ENCODE data around the gene NCF2.

NCF2 gene

DNA sequence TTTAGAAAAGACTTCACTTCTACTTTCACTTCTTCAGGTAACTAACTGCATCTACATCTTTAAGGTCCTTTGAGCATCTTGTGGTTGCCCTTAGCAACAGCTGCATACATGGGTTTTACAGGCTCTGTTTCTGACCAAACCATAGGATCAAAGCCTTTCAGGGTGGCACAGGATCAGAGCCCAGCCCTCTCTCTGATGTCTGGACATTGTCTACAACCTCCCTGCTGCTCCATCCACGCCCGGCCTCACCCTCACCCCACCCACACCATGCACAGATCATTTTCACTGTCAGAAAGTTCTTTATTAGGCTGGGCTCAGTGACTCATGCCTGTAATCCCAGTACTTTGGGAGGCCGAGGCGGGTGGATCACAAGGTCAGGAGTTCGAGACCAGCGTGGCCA, 5.2 kb downstream of the NCF2 start:
- Histone ChIP-seq H3K4me1 (ENCODE audit: control insufficient read depth, insufficient read depth, low read length, unreplicated experiment) (peaks cover 3% of the 10 kb centered on the region), H3K27ac (ENCODE audit: low read depth, low read length) (no peak overlapping the region), H3K4me3 (ENCODE audit: low read depth, low read length) (no peak overlapping the region)

DNA sequence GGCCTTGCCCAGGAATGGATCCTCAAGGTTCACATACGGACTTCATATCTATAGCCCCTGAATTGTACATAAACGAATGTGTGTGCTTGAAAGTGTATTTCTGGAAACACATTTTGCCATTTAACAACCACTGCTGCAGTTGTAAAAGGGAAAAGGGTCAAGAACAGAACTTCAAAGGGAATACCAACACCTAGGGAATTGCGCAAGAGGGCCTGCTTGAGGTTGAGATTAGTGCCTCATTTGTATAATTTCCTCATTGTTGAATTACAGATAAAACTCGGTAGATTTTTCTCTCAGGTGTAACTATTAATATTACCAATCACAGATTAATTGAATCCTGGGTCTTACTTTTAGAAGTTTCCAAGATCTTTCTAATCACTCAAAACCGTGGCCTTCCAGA, 6.1 kb downstream of the NCF2 start:
- Histone ChIP-seq H3K4me3 (ENCODE audit: low read depth, low read length) (no peak overlapping the region), H3K36me3 (ENCODE audit: insufficient read depth, low read length) (no peaks in the 10 kb centered on the region), H3K27ac (ENCODE audit: low read depth, low read length) (no peak overlapping the region), H3K4me1 (ENCODE audit: control insufficient read depth, insufficient read depth, low read length, unreplicated experiment) (no peaks in the 10 kb centered on the region), H3K79me2 (ENCODE audit: control insufficient read depth, insufficient read depth, low read length, unreplicated experiment) (no peaks in the 10 kb centered on the region), H2AFZ (ENCODE audit: low read length, unreplicated experiment) (no peak overlapping the region), H3K27me3 (ENCODE audit: insufficient read depth, low read length) (no peaks in the 10 kb centered on the region)

More for the DNA sequence above, 5.2 kb downstream of the NCF2 start:
- Histone ChIP-seq H3K27me3 (ENCODE audit: insufficient read depth, low read length) (no peaks in the 10 kb centered on the region), H3K79me2 (ENCODE audit: control insufficient read depth, insufficient read depth, low read length, unreplicated experiment) (no peaks in the 10 kb centered on the region), H2AFZ (ENCODE audit: low read length, unreplicated experiment) (no peak overlapping the region), H3K36me3 (ENCODE audit: insufficient read depth, low read length) (no peaks in the 10 kb centered on the region)

DNA sequence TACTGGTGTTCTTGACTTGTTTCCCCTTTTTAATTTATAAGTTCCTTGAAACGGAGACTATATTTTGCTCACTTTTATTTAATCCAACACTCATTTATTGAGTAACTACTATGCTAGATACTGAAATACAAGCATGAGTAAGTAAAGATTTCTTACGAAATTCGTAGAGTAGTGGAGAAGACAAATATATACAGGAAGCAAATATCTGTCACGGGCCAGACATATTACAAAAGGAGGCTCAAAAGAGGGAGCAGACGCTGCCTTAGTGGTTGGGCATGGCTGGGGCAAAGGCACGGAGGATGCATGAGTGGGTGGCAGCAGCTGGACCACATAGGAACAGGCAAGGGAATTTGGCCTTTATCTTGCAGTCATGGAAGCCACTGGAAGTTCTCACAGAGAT, 6.8 kb downstream of the NCF2 start:
- Histone ChIP-seq H3K79me2 (ENCODE audit: control insufficient read depth, insufficient read depth, low read length, unreplicated experiment) (no peaks in the 10 kb centered on the region), H3K4me3 (ENCODE audit: low read depth, low read length) (no peak overlapping the region), H2AFZ (ENCODE audit: low read length, unreplicated experiment) (no peak overlapping the region), H3K36me3 (ENCODE audit: insufficient read depth, low read length) (no peaks in the 10 kb centered on the region), H3K27ac (ENCODE audit: low read depth, low read length) (no peak overlapping the region), H3K27me3 (ENCODE audit: insufficient read depth, low read length) (no peaks in the 10 kb centered on the region), H3K4me1 (ENCODE audit: control insufficient read depth, insufficient read depth, low read length, unreplicated experiment) (no peaks in the 10 kb centered on the region)

DNA sequence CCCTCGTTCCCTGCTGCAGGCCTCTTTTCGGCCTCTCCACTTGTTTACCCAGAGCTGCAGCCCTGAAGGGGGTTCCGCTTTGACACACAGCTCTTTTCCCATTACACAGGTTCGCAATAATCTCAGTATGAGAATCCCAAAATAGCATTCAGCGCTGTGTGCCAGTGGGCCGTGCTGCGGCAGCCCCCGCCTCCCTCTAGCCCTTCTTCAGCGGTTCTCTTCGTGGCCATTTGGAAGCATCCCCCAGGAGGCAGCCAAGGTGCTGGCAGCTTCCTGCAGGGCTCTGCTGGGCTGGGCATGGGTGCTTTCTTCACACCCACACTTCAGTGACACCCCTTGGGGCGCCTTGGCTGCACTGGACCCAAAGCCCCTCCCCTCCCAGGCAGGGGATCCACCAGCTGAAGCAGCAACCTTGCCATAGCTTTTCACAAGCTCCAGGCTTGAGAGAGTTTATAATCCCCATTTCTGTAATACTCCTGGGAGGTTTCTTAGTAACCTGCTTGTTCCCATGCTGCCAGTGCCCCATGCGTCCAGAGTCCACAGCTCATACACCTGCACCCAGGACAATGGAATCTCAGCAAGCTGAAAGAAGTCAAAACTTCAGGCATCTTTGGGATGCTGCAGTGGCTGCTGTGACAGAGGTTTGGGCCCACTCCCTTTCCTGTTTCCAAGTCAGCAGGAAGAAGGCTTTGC, 8.1 kb downstream of the NCF2 start:
- no peaks in the 10 kb centered on the region for H3K36me3 ChIP-seq (ENCODE audit: insufficient read depth, low read length)
- no peak overlapping the region for H2AFZ ChIP-seq (ENCODE audit: low read length, unreplicated experiment)
- H3K4me3 ChIP-seq (ENCODE audit: low read depth, low read length): no peak overlapping the region
- no peak overlapping the region for H3K27ac ChIP-seq (ENCODE audit: low read depth, low read length)
- no peaks in the 10 kb centered on the region for H3K79me2 ChIP-seq (ENCODE audit: control insufficient read depth, insufficient read depth, low read length, unreplicated experiment)
- H3K4me1 ChIP-seq (ENCODE audit: control insufficient read depth, insufficient read depth, low read length, unreplicated experiment): no peaks in the 10 kb centered on the region
- H3K27me3 ChIP-seq (ENCODE audit: insufficient read depth, low read length): no peaks in the 10 kb centered on the region

DNA sequence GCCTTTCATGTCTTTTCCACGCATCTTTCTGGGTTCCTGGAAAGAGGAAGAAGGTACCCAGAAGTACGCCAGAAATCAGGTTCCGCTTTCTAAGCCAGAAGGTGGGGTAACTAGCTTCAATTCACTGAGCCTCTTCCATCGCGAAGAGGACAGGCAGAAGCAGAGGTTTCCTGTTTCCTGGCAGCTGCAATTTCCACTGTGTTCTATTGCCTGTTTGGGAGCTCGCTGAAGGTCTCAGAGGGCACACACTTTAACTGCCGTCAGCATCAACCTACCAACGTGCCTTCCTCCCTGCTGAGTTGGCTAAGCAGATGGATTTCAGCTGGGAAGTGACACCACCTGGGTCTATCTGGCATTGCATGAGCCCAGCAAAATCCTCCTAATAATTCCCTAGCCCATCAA, 10.0 kb downstream of the NCF2 start:
- no peaks in the 10 kb centered on the region for H3K79me2 ChIP-seq (ENCODE audit: control insufficient read depth, insufficient read depth, low read length, unreplicated experiment)
- H3K27me3 ChIP-seq (ENCODE audit: insufficient read depth, low read length): no peaks in the 10 kb centered on the region
- H3K27ac ChIP-seq (ENCODE audit: low read depth, low read length): no peak overlapping the region
- no peak overlapping the region for H3K4me3 ChIP-seq (ENCODE audit: low read depth, low read length)
- no peak overlapping the region for H2AFZ ChIP-seq (ENCODE audit: low read length, unreplicated experiment)
- no peaks in the 10 kb centered on the region for H3K36me3 ChIP-seq (ENCODE audit: insufficient read depth, low read length)
- H3K4me1 ChIP-seq (ENCODE audit: control insufficient read depth, insufficient read depth, low read length, unreplicated experiment): no peaks in the 10 kb centered on the region

DNA sequence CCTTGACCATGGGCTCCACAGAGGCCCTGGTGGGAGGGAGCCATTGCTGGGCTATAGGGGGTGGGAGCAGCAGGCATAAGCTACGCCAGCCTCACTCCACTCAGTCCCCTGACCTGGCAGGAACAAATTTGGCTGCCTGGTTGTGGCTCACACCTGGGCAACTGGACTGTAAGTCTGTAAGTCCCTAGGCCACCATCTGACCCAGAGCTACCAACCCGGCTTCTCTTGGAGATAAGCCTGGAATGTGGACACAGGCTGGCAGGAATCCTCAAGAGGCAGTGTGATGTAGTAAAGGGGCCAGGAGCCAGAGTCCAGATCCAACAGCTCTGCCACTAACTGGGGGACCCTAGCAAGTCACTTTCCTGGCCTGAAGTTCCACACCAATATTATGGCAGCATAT, 11.4 kb downstream of the NCF2 start:
- Histone ChIP-seq H3K27me3 (ENCODE audit: insufficient read depth, low read length) (no peaks in the 10 kb centered on the region), H3K79me2 (ENCODE audit: control insufficient read depth, insufficient read depth, low read length, unreplicated experiment) (no peaks in the 10 kb centered on the region), H3K36me3 (ENCODE audit: insufficient read depth, low read length) (no peaks in the 10 kb centered on the region), H3K4me1 (ENCODE audit: control insufficient read depth, insufficient read depth, low read length, unreplicated experiment) (no peaks in the 10 kb centered on the region), H3K27ac (ENCODE audit: low read depth, low read length) (no peak overlapping the region), H2AFZ (ENCODE audit: low read length, unreplicated experiment) (no peak overlapping the region), H3K4me3 (ENCODE audit: low read depth, low read length) (no peak overlapping the region)

DNA sequence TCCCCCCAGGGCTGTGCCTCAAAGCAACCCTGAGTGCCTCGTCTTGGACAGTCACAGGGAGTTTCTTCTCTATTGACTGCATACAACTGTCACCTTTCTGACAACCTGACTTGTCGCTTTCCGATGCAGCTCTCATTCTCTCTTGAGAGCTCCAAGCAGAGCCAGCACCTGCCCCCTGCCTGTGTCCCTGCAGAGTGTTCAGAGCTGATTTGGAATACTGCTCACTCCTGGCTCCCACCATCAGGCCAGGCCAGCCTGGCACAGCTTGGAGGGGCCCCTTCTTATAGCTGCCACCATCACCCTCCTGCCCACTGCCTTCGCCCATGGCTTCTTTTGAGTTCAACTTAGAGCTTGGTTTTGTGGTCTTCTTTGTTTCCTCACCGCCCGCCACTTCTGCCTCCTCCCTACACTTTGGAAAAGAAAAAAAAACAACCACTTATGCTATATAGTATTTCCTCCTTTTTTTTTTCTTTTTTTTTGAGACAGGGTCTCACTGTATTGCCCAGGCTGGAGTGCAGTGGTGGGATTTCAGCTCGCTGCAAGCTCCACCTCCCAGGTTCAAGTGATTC, 12.3 kb downstream of the NCF2 start:
- H3K79me2 ChIP-seq (ENCODE audit: control insufficient read depth, insufficient read depth, low read length, unreplicated experiment): no peaks in the 10 kb centered on the region

DNA sequence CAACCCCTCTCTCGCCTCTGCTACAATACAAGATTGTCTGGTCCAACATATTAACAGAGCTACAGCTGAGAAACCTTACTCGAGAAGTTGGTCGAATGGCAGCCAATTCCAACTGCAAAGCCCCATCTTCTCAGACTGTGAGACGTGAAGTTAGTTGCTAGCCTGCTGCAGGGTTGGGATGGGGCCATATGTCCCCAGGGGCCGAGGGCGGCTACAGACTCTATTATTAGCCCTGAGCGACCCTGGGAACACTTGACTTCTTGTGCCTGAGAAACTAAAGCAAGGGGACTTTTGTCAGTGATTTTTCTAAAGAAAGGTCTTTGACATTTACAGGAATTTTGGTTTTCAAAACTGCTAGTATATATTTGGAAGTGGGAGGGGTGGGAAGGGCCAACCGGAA, 13.7 kb downstream of the NCF2 start:
- Histone ChIP-seq H3K27ac (ENCODE audit: low read depth, low read length) (no peak overlapping the region), H3K79me2 (ENCODE audit: control insufficient read depth, insufficient read depth, low read length, unreplicated experiment) (no peaks in the 10 kb centered on the region)

More for the DNA sequence above, 12.3 kb downstream of the NCF2 start:
- no peak overlapping the region for H3K27ac ChIP-seq (ENCODE audit: low read depth, low read length)
- no peak overlapping the region for H3K4me3 ChIP-seq (ENCODE audit: low read depth, low read length)
- H3K4me1 ChIP-seq (ENCODE audit: control insufficient read depth, insufficient read depth, low read length, unreplicated experiment): no peaks in the 10 kb centered on the region
- H3K27me3 ChIP-seq (ENCODE audit: insufficient read depth, low read length): no peaks in the 10 kb centered on the region
- H3K36me3 ChIP-seq (ENCODE audit: insufficient read depth, low read length): no peaks in the 10 kb centered on the region
- no peak overlapping the region for H2AFZ ChIP-seq (ENCODE audit: low read length, unreplicated experiment)

DNA sequence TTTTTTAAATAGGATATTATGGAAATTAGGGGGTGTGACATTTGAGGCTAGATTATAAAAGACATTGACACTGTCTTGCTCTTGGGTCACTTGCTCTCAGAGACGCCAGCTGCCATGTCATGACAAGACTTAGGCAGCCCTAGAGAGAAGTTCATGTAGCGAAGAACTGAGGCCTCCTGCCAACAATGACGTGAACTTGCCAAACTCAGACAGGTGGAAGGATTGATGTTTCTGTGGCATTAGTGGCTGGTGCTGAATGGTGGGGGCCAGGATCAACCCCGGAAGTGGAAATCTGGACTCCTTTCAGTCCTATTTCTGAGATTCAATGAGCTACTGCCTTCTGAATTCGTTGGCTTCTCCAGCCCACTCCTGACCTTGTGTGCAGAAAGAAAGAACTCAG, 14.7 kb downstream of the NCF2 start:
- no peaks in the 10 kb centered on the region for H3K27me3 ChIP-seq (ENCODE audit: insufficient read depth, low read length)
- H2AFZ ChIP-seq (ENCODE audit: low read length, unreplicated experiment): no peak overlapping the region
- H3K4me3 ChIP-seq (ENCODE audit: low read depth, low read length): no peak overlapping the region
- no peaks in the 10 kb centered on the region for H3K4me1 ChIP-seq (ENCODE audit: control insufficient read depth, insufficient read depth, low read length, unreplicated experiment)
- H3K36me3 ChIP-seq (ENCODE audit: insufficient read depth, low read length): no peaks in the 10 kb centered on the region
- no peak overlapping the region for H3K27ac ChIP-seq (ENCODE audit: low read depth, low read length)
- no peaks in the 10 kb centered on the region for H3K79me2 ChIP-seq (ENCODE audit: control insufficient read depth, insufficient read depth, low read length, unreplicated experiment)

More for the DNA sequence above, 13.7 kb downstream of the NCF2 start:
- Histone ChIP-seq H3K4me1 (ENCODE audit: control insufficient read depth, insufficient read depth, low read length, unreplicated experiment) (no peaks in the 10 kb centered on the region), H3K27me3 (ENCODE audit: insufficient read depth, low read length) (no peaks in the 10 kb centered on the region), H3K36me3 (ENCODE audit: insufficient read depth, low read length) (no peaks in the 10 kb centered on the region), H3K4me3 (ENCODE audit: low read depth, low read length) (no peak overlapping the region), H2AFZ (ENCODE audit: low read length, unreplicated experiment) (no peak overlapping the region)

DNA sequence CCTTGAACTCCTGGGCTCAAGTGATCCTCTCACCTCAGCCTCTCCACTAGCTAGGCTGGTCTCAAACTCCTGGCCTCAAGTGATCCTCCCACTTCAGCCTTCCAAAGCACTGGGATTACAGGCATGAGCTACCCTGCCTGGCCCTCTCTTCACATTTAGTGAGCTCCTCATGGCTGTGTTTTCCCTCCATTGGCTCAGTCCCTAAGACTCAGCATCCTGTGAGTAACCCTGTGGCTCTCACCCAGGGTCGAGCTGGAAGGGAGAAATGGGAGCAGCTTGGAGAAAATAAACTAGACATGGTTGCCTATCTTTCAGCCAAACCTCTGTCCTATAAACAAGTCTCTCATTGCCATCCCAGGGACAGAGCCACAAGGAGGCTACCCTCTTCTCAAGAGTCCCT, 17.5 kb downstream of the NCF2 start:
- H3K4me1 ChIP-seq (ENCODE audit: control insufficient read depth, insufficient read depth, low read length, unreplicated experiment): no peaks in the 10 kb centered on the region
- no peaks in the 10 kb centered on the region for H3K27me3 ChIP-seq (ENCODE audit: insufficient read depth, low read length)
- no peak overlapping the region for H2AFZ ChIP-seq (ENCODE audit: low read length, unreplicated experiment)
- H3K27ac ChIP-seq (ENCODE audit: low read depth, low read length): no peak overlapping the region
- no peak overlapping the region for H3K4me3 ChIP-seq (ENCODE audit: low read depth, low read length)
- H3K36me3 ChIP-seq (ENCODE audit: insufficient read depth, low read length): no peaks in the 10 kb centered on the region
- no peaks in the 10 kb centered on the region for H3K79me2 ChIP-seq (ENCODE audit: control insufficient read depth, insufficient read depth, low read length, unreplicated experiment)

DNA sequence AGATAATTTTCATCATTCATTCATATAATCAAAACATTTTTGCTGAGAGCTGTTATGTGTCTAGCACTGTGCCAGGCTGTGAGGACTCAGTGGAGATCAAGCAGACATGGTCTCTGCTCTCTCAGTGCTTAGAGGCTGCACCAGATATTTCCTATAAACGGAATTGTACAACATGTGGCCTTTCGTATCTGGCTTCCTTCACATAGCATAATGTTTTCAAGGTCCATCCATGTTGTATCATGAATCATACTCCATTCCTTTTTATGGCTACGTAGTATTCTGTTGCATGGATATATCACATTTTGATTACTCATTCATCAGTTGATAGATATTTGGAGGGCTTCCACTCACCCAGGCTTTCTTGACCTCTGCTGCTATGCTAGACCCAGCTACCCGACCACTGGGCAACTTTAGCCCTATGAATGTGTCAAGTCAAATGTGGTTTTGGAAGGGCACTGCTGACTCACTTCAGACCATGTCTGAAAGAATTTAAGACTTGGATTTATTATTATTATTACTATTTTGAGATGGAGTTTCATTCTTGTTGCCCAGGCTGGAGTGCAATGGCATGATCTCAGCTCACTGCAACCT, 18.5 kb downstream of the NCF2 start:
- Histone ChIP-seq H3K27me3 (ENCODE audit: insufficient read depth, low read length) (no peaks in the 10 kb centered on the region), H3K27ac (ENCODE audit: low read depth, low read length) (no peak overlapping the region), H2AFZ (ENCODE audit: low read length, unreplicated experiment) (no peak overlapping the region), H3K4me3 (ENCODE audit: low read depth, low read length) (no peak overlapping the region), H3K4me1 (ENCODE audit: control insufficient read depth, insufficient read depth, low read length, unreplicated experiment) (peaks cover 6% of the 10 kb centered on the region), H3K79me2 (ENCODE audit: control insufficient read depth, insufficient read depth, low read length, unreplicated experiment) (no peaks in the 10 kb centered on the region), H3K36me3 (ENCODE audit: insufficient read depth, low read length) (no peaks in the 10 kb centered on the region)
